Natural killer cell (primary cell): ENCODE data around the gene SLCO2A1. TPM values are rescaled to one million over a fixed set of nuclear protein-coding genes. Genes with fewer than 3 reads are reported as not detected.

Experiments used
- ATAC-seq, 3 donors: fragments of 150-1000 bp in 2 of 3; fragments of 200-7000 bp in 1 of 3; cut with Tn5 transposase; 1 replicate in 1 of 3; 2 replicates in 2 of 3; pipeline ENCODE4 v1.10.0; 2021; ENCODE audit warnings: mild to moderate bottlenecking in 2 of 3, moderate library complexity in 2 of 3
- DNase-seq, 2 donors: peaks; one replicate each; pipeline versions ENCODE4 v3.0.0 to v3.0.0-alpha.2; 2013 to 2021; ENCODE audit warnings: mixed read lengths in 1 of 2
- H3K27ac ChIP-seq: one replicate; pipeline ENCODE4 v1.5.1; 2013; ENCODE audit warnings: mild to moderate bottlenecking, low read length
- H3K27me3 ChIP-seq: one replicate; pipeline ENCODE4 v1.6.1; 2013; ENCODE audit warnings: low read length; ENCODE audit not compliant: control insufficient read depth, insufficient read depth
- H3K36me3 ChIP-seq: one replicate; pipeline ENCODE4 v1.6.1; 2013; ENCODE audit warnings: low read length; ENCODE audit not compliant: control insufficient read depth, insufficient read depth
- H3K4me1 ChIP-seq: one replicate; pipeline ENCODE4 v1.6.1; 2013; ENCODE audit warnings: low read length; ENCODE audit not compliant: control insufficient read depth, insufficient read depth
- H3K4me3 ChIP-seq: one replicate; pipeline ENCODE4 v1.5.1; 2013; ENCODE audit warnings: low read length
- H3K9me3 ChIP-seq: one replicate; pipeline ENCODE4 v1.6.1; 2013; ENCODE audit warnings: low read length; ENCODE audit not compliant: control insufficient read depth, insufficient read depth
- H3K27ac Mint-ChIP-seq, 2 donors: one replicate each; pipeline ENCODE4 v1.8.0; 2022; ENCODE audit warnings: mild to moderate bottlenecking in 2 of 2, mixed read lengths in 2 of 2, moderate library complexity in 1 of 2
- H3K27me3 Mint-ChIP-seq, 2 donors: one replicate each; pipeline ENCODE4 v1.8.0; 2022; ENCODE audit warnings: low read depth in 2 of 2, mixed read lengths in 2 of 2
- H3K36me3 Mint-ChIP-seq: one replicate; pipeline ENCODE4 v1.8.0; 2022; ENCODE audit warnings: mixed read lengths
- H3K4me1 Mint-ChIP-seq, 2 donors: one replicate each; pipeline ENCODE4 v1.8.0; 2022; ENCODE audit warnings: mixed read lengths in 2 of 2
- H3K4me3 Mint-ChIP-seq: one replicate; pipeline ENCODE4 v1.8.0; 2022; ENCODE audit warnings: mild to moderate bottlenecking, moderate library complexity, mixed read lengths
- H3K9me3 Mint-ChIP-seq, 2 donors: one replicate each; pipeline ENCODE4 v1.8.0; 2022; ENCODE audit warnings: mixed read lengths in 2 of 2
- CTCF ChIP-seq: fragments of 200-600 bp; IDR thresholded peaks from one replicate; pipeline ENCODE4 v1.8.0; 2022; ENCODE audit warnings: antibody characterized with exemption
- WGBS: methylation state at CpG from one replicate; pipeline ENCODE4 v1.1.7; 2013; ENCODE audit warnings: missing lambda C conversion rate; ENCODE audit not compliant: insufficient coverage; 5-methylcytosine and 5-hydroxymethylcytosine counted together
- intact Hi-C: fragments of 100-400 bp; cut with micrococcal nuclease; formaldehyde crosslinking; loops from one replicate; pipeline ENCODE4 v1.14.2; 2022
- total RNA-seq, 4 donors: library from RNA; stranded (reverse); fragments of 120-200 nt in 1 of 4; gene quantifications; one replicate each; pipeline versions ENCODE4 v1.2.3 to v1.2.4, GENCODE V29; 2013 to 2022

The SLCO2A1 gene
- total RNA-seq, 3 donors from 2014 or later (not counting 1 experiment from before 2014, with no cell fraction given): not detected

- 90% methylated on average over 2 of the region's 2 CpGs for WGBS
- H3K4me3 Mint-ChIP-seq: no peak overlapping the region
- Histone ChIP-seq H3K36me3 (no peaks in the 10 kb centered on the region), H3K27me3 (no peaks in the 10 kb centered on the region), H3K27ac (no peak overlapping the region), H3K4me1 (no peaks in the 10 kb centered on the region), H3K9me3 (no peaks in the 10 kb centered on the region), H3K4me3 (no peak overlapping the region)
- no peak for TF ChIP-seq CTCF
- H3K4me1 Mint-ChIP-seq: no peaks in the 10 kb centered on the region
- ATAC-seq: no peak
- H3K9me3 Mint-ChIP-seq: no peaks in the 10 kb centered on the region
- no peaks in the 10 kb centered on the region for H3K36me3 Mint-ChIP-seq
- no peak for DNase-seq
- intact Hi-C loops: no loop called here
- no peaks in the 10 kb centered on the region for H3K27me3 Mint-ChIP-seq
- no peak overlapping the region for H3K27ac Mint-ChIP-seq
Observed at GRCh38 chr3:133980035-133980434, 49.7 kb downstream of the SLCO2A1 start.

- TF ChIP-seq CTCF: no peak
- ATAC-seq (no peak), DNase-seq (no peak)
- Histone ChIP-seq H3K27me3 (no peaks in the 10 kb centered on the region), H3K27ac (no peak overlapping the region), H3K4me1 (no peaks in the 10 kb centered on the region), H3K4me3 (no peak overlapping the region), H3K36me3 (no peaks in the 10 kb centered on the region), H3K9me3 (no peaks in the 10 kb centered on the region)
- H3K4me1 Mint-ChIP-seq: no peaks in the 10 kb centered on the region
- 47% methylated on average over 7 of the region's 7 CpGs for WGBS
- H3K4me3 Mint-ChIP-seq: no peak overlapping the region
- H3K9me3 Mint-ChIP-seq: no peaks in the 10 kb centered on the region
- H3K27me3 Mint-ChIP-seq: no peaks in the 10 kb centered on the region
- intact Hi-C loops: no loop called here
- no peaks in the 10 kb centered on the region for H3K36me3 Mint-ChIP-seq
- no peak overlapping the region for H3K27ac Mint-ChIP-seq
Observed at GRCh38 chr3:133979553-133979952, 50.2 kb downstream of the SLCO2A1 start.

- Histone ChIP-seq H3K27me3 (no peaks in the 10 kb centered on the region), H3K4me3 (no peak overlapping the region), H3K9me3 (no peaks in the 10 kb centered on the region), H3K4me1 (no peaks in the 10 kb centered on the region), H3K36me3 (no peaks in the 10 kb centered on the region), H3K27ac (no peak overlapping the region)
- Mint-ChIP-seq H3K4me1 (no peaks in the 10 kb centered on the region), H3K27me3 (no peaks in the 10 kb centered on the region), H3K9me3 (no peaks in the 10 kb centered on the region), H3K36me3 (no peaks in the 10 kb centered on the region), H3K27ac (no peak overlapping the region), H3K4me3 (no peak overlapping the region)
- no peak for TF ChIP-seq CTCF
- 92% methylated on average over 4 of the region's 4 CpGs for WGBS
- no peak for DNase-seq
- intact Hi-C loops: no loop called here
- ATAC-seq: no peak
Observed at GRCh38 chr3:133977568-133977967, 52.2 kb downstream of the SLCO2A1 start.

- Mint-ChIP-seq H3K27ac (no peak overlapping the region), H3K27me3 (peaks cover 0 to 2% of the 10 kb centered on the region in 2 donors), H3K9me3 (peaks cover 0 to 2% of the 10 kb centered on the region in 2 donors), H3K4me3 (no peak overlapping the region), H3K4me1 (peaks cover 0 to 1% of the 10 kb centered on the region in 2 donors), H3K36me3 (peaks cover 5% of the 10 kb centered on the region)
- DNase-seq (no peak), ATAC-seq (no peak)
- intact Hi-C loops: no loop called here
- Histone ChIP-seq H3K4me1 (no peaks in the 10 kb centered on the region), H3K36me3 (no peaks in the 10 kb centered on the region), H3K4me3 (no peak overlapping the region), H3K9me3 (no peaks in the 10 kb centered on the region), H3K27me3 (no peaks in the 10 kb centered on the region), H3K27ac (no peak overlapping the region)
- 87% methylated on average over 8 of the region's 8 CpGs for WGBS
- no peak for TF ChIP-seq CTCF
Observed at GRCh38 chr3:133973249-133973980, 56.3 kb downstream of the SLCO2A1 start.
